ENCODE data around the gene GZMM. TPM values are rescaled to one million over a fixed set of nuclear protein-coding genes. Genes with fewer than 3 reads are reported as not detected.
"Not testable (repeated sequence)": the region's sequence is repeated elsewhere in the genome, so short reads cannot be mapped to it uniquely, and the experiment has no call there.

The GZMM gene
- total RNA-seq, 2 donors from 2014 or later: 0.54 TPM; not detected in 1

DNA sequence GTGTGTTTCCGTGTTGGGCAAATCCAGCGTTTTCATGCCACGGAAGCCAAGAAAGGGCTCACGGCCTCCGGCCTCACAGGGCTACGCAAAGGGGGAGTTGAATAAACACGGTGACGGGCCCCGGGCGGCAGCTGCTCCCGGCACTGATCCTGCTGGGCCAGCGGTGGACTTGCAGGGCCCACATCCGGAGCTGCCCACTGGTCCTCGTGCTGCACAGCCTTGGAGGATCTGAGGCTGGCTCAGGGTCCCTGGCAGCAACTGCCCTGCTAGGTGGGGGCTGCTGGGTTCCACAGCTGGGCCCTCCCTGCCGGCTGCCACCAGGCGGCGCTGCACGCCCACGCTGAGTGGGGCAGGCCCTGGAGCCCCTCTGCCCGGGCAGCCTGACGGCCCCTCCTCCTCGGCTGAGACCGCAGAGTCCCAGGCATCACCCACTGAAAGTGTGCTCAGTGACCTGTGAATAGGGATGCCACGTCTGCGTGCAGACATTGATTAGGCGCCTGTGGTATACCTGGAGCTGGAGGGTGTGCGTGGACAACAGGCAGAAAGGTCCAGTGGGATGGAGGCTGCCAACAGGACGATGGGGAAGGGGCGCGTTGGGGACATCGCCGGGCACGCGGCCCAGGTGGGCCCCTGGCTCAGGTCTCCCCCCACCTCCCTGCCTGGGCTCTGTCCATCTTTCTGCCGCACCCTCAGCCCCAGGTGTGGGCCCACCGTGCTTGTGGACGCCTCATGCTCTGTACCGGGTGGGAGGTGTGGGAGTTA lies 40.6 kb downstream of the GZMM start:
- no peak for DNase-seq (ENCODE audit: low spot score)
- no peak for ATAC-seq (ENCODE audit: insufficient number of reproducible peaks, low FRiP score, low read depth)
- TF ChIP-seq, protein P1, sequence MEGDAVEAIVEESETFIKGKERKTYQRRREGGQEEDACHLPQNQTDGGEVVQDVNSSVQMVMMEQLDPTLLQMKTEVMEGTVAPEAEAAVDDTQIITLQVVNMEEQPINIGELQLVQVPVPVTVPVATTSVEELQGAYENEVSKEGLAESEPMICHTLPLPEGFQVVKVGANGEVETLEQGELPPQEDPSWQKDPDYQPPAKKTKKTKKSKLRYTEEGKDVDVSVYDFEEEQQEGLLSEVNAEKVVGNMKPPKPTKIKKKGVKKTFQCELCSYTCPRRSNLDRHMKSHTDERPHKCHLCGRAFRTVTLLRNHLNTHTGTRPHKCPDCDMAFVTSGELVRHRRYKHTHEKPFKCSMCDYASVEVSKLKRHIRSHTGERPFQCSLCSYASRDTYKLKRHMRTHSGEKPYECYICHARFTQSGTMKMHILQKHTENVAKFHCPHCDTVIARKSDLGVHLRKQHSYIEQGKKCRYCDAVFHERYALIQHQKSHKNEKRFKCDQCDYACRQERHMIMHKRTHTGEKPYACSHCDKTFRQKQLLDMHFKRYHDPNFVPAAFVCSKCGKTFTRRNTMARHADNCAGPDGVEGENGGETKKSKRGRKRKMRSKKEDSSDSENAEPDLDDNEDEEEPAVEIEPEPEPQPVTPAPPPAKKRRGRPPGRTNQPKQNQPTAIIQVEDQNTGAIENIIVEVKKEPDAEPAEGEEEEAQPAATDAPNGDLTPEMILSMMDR (IDR thresholded peaks at IDR 0.05): peak; percentile 54
- Histone ChIP-seq H3K27me3 (replicated peaks; ENCODE audit: insufficient read depth) (peaks cover 5% of the 10 kb centered on the region), H3K4me1 (ENCODE audit: control insufficient read depth in 1 of 2, low read depth in 2 of 2) (peaks cover 0 to 3% of the 10 kb centered on the region in 2 donors), H3K4me3 (no peak overlapping the region), H3K27ac (no peak overlapping the region), H3K9me3 (no peaks in the 10 kb centered on the region), H3K36me3 (peaks cover 34% of the 10 kb centered on the region)

DNA sequence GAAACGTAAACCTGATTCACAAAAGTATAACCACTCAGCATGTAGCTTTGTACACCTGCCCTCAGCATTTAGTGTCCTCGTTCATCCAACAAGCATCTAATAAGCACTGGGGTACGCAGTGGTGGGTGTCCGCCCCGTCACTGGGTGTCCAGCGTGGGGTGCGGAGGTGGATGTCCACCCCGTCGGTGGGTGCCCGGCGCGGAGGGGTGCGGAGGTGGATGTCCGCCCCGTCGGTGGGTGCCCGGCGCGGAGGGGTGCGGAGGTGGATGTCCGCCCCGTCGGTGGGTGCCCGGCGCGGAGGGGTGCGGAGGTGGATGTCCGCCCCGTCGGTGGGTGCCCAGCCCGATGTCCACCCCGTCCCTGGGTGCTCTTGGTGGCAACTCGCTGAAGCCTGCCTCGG lies 41.3 kb downstream of the GZMM start:
- H3K4me3 ChIP-seq; H3K27ac ChIP-seq; DNase-seq (ENCODE audit: low spot score); H3K4me1 ChIP-seq (ENCODE audit: control insufficient read depth in 1 of 2, low read depth in 2 of 2); H3K27me3 ChIP-seq (replicated peaks; ENCODE audit: insufficient read depth); ATAC-seq (ENCODE audit: insufficient number of reproducible peaks, low FRiP score, low read depth); H3K9me3 ChIP-seq: not testable (repeated sequence)
- peaks cover 28% of the 10 kb centered on the region for H3K36me3 ChIP-seq

DNA sequence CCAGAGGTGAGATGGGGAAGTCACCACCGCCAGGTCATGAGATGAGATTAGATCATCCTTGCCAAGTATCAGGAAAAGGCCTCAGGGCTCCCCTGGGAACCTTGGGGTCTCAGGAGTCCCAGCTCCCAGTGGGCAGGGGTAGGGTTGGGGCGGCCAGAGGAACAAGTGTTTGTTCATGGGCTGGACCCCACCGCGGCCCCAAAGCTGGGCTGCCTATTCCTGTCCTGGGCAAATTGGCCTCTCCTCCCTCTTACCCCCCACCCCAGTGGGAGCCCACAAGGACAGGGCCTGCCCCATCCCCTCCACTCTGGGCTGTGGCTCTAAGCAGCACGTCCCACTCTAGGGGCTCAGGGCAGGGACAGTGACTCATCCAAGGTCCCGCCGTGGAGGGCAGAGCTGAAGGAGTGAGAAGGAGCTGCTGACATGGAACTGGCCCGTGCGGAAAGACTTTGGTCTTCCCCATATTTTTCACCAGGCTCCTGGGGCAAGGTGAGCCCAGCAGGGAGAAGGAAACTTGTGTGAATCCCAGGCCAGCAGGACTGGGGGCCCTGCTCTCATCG lies 41.8 kb downstream of the GZMM start:
- Histone ChIP-seq H3K27ac (no peak overlapping the region), H3K4me1 (ENCODE audit: control insufficient read depth in 1 of 2, low read depth in 2 of 2) (peaks cover 2 to 4% of the 10 kb centered on the region in 2 donors), H3K4me3 (no peak overlapping the region), H3K27me3 (replicated peaks; ENCODE audit: insufficient read depth) (peaks cover 7% of the 10 kb centered on the region), H3K9me3 (no peaks in the 10 kb centered on the region), H3K36me3 (peaks cover 24% of the 10 kb centered on the region)
- no peak for ATAC-seq (ENCODE audit: insufficient number of reproducible peaks, low FRiP score, low read depth)
- DNase-seq (ENCODE audit: low spot score): no peak
- TF ChIP-seq, protein P1 (IDR thresholded peaks at IDR 0.05): no peak

DNA sequence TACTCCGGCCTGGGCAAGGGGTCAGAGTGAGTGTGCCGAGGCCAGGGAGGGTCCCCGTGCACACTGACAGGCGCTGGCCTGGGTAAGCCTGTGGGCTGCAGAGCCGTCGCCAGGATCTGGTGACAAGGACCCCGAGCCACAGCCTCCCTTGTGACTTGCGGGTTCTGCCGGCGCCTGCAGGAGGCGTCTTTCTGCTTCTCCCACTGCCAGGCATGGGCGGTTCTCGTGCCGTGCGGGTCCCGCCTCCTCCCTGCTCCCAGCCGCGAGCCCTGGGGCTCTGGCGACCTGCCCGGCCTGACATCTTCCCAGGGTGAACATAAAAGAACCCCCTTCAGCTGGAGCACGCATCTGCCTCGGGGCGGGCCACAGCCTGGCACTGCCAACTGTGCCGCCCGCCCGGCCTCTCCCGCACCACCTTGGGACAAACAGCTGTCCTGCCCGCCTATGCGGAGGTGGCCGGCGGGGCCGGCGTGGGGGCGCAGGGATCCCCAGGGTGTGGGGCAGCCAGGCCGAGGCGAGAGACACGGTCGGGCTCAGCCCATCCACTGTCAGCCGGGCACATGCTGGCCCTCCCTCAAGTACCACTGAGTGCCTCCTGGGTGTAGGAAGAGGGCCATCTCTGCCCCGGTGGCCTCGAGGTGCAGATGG lies 44.4 kb downstream of the GZMM start:
- H3K27me3 ChIP-seq (replicated peaks; ENCODE audit: insufficient read depth): peaks cover 20% of the 10 kb centered on the region
- ATAC-seq (ENCODE audit: insufficient number of reproducible peaks, low FRiP score, low read depth): no peak
- no peak for DNase-seq (ENCODE audit: low spot score)

DNA sequence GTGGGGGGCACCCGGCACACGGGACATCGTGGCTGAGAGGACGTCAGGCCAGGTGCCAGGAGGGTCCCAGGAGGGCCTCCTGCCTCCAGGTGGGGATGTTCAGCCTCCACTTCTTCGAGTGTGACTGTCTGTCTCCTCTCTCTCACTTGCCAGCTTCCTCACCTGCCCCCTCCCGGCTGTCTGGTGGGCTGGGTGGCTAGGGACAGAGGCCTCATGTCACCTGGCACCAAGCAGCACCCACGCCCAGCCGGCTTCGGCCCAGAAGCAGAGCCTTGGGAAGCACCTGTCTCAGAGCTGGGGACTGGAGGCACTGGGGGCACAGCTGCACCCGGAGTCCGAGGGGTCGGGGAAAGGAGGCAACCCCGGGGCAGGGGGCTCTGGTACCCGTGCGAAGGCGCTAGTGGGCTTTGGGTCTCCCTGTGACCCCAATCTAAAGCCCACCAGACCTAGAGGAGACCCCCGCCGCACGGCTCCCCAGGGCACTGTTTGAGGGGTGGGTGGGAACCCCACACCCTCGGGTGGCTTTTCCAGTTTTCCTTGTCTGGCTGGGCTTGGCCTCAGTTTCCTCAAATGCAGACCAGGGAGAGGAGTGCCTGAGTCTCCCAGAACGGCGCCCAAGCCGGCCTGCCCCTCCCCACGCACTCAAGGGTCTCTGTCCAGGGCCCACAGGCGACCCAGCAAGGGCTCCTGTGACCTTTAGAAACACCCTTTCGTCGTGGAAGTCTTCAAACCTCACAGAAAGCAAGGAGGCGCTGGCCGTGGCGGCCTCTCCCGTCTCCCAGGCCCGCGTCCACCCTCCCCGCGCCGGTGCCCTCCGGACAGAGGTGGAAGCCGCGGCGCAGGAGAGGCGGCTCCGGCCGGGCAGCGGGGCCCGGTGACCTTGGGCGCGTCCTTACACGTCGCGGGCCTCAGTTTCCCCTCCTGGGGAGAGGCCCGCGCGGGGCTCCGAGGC lies 45.2 kb downstream of the GZMM start:
- peak overlapping the region; percentile 38 for H3K4me3 ChIP-seq
- no peak overlapping the region for H3K27ac ChIP-seq
- peaks cover 20% of the 10 kb centered on the region for H3K27me3 ChIP-seq (replicated peaks; ENCODE audit: insufficient read depth)
- DNase-seq (ENCODE audit: low spot score) (no peak), ATAC-seq (ENCODE audit: insufficient number of reproducible peaks, low FRiP score, low read depth) (no peak)
- H3K9me3 ChIP-seq: no peaks in the 10 kb centered on the region
- TF ChIP-seq, protein P1 (IDR thresholded peaks at IDR 0.05): no peak
- no peaks in the 10 kb centered on the region for H3K36me3 ChIP-seq
- peaks cover 3 to 4% of the 10 kb centered on the region in 2 donors for H3K4me1 ChIP-seq (ENCODE audit: control insufficient read depth in 1 of 2, low read depth in 2 of 2)

More for the DNA sequence above, 44.4 kb downstream of the GZMM start:
- TF ChIP-seq, protein P1 (IDR thresholded peaks at IDR 0.05): no peak
- no peak overlapping the region for H3K4me3 ChIP-seq
- H3K9me3 ChIP-seq: no peaks in the 10 kb centered on the region
- peaks cover 3 to 4% of the 10 kb centered on the region in 2 donors for H3K4me1 ChIP-seq (ENCODE audit: control insufficient read depth in 1 of 2, low read depth in 2 of 2)
- no peak overlapping the region for H3K27ac ChIP-seq
- H3K36me3 ChIP-seq: peaks cover 3% of the 10 kb centered on the region
